ENCODE measurements around the gene SOX21. TPM values are rescaled to one million over a fixed set of nuclear protein-coding genes. Genes with fewer than 3 reads are reported as not detected.
"Not testable (repeated sequence)": the region's sequence is repeated elsewhere in the genome, so short reads cannot be mapped to it uniquely, and the experiment has no call there.

SOX21 gene
- total and polyA plus RNA-seq, 7 donors = 0.60 TPM; not detected in 6

GRCh38 chr13:94749162-94749561 lies 36.8 kb upstream of the SOX21 start:
- Histone ChIP-seq H3K4me3 (no peak overlapping the region), H3K27me3 (no peaks in the 10 kb centered on the region), H3K9me3 (no peaks in the 10 kb centered on the region), H3K4me1 (no peaks in the 10 kb centered on the region), H3K36me3 (no peaks in the 10 kb centered on the region), H3K27ac (no peak overlapping the region)
- no peak for TF ChIP-seq CTCF (IDR thresholded peaks at IDR 0.05)
- TF ChIP-seq POLR2AphosphoS5 (IDR thresholded peaks at IDR 0.05) = no peak
- no peak for TF ChIP-seq POLR2A (IDR thresholded peaks at IDR 0.05)
- TF ChIP-seq EP300 (IDR thresholded peaks at IDR 0.05) = no peak
- 86 to 88% methylated on average over 1 of the region's 1 CpG for WGBS, 2 donors
- intact Hi-C loops (cut with DNase I) = no loop called here
- DNase-seq = no peak

GRCh38 chr13:94739235-94739634 lies 26.9 kb upstream of the SOX21 start:
- H3K9me3 ChIP-seq = no peaks in the 10 kb centered on the region
- WGBS, 2 donors = 83 to 91% methylated on average over 4 of the region's 4 CpGs
- no peaks in the 10 kb centered on the region for H3K27me3 ChIP-seq
- no peaks in the 10 kb centered on the region for H3K4me1 ChIP-seq
- no peak overlapping the region for H3K4me3 ChIP-seq
- H3K27ac ChIP-seq = no peak overlapping the region
- DNase-seq = no peak
- no peaks in the 10 kb centered on the region for H3K36me3 ChIP-seq
- intact Hi-C loops (cut with DNase I) = no loop called here
- no peak for TF ChIP-seq POLR2A (IDR thresholded peaks at IDR 0.05)
- no peak for TF ChIP-seq CTCF (IDR thresholded peaks at IDR 0.05)
- no peak for TF ChIP-seq EP300 (IDR thresholded peaks at IDR 0.05)
- no peak for TF ChIP-seq POLR2AphosphoS5 (IDR thresholded peaks at IDR 0.05)

GRCh38 chr13:94731028-94731427 lies 18.7 kb upstream of the SOX21 start:
- Histone ChIP-seq H3K36me3 (no peaks in the 10 kb centered on the region), H3K4me1 (no peaks in the 10 kb centered on the region), H3K27me3 (no peaks in the 10 kb centered on the region), H3K4me3 (no peak overlapping the region), H3K27ac (no peak overlapping the region), H3K9me3 (peaks cover 0 to 5% (median 0%) of the 10 kb centered on the region in 4 donors)
- TF ChIP-seq CTCF (IDR thresholded peaks at IDR 0.05) (no peak), EP300 (IDR thresholded peaks at IDR 0.05) (no peak), POLR2AphosphoS5 (IDR thresholded peaks at IDR 0.05) (no peak)
- no peak for DNase-seq
- intact Hi-C loops (cut with DNase I) = no loop called here
- WGBS, 2 donors = 95 to 97% methylated on average over 3 of the region's 3 CpGs

GRCh38 chr13:94729941-94730340 lies 17.6 kb upstream of the SOX21 start:
- intact Hi-C loops (cut with DNase I); H3K9me3 ChIP-seq; H3K4me1 ChIP-seq; H3K27me3 ChIP-seq; H3K36me3 ChIP-seq; H3K4me3 ChIP-seq; DNase-seq; H3K27ac ChIP-seq: not testable (repeated sequence)
- WGBS, 2 donors = 86 to 100% methylated on average over 1 of the region's 1 CpG

GRCh38 chr13:94726425-94726824 lies 14.1 kb upstream of the SOX21 start:
- Histone ChIP-seq H3K27me3 (peaks cover 0 to 11% (median 0%) of the 10 kb centered on the region in 3 donors), H3K27ac (no peak overlapping the region), H3K36me3 (no peaks in the 10 kb centered on the region), H3K4me3 (no peak overlapping the region), H3K9me3 (peaks cover 0 to 5% (median 0%) of the 10 kb centered on the region in 4 donors), H3K4me1 (no peaks in the 10 kb centered on the region)
- intact Hi-C loops (cut with DNase I) = no loop called here
- no peak for TF ChIP-seq POLR2A (IDR thresholded peaks at IDR 0.05)
- no peak for TF ChIP-seq POLR2AphosphoS5 (IDR thresholded peaks at IDR 0.05)
- TF ChIP-seq EP300 (IDR thresholded peaks at IDR 0.05) = no peak
- no peak for TF ChIP-seq CTCF (IDR thresholded peaks at IDR 0.05)
- no peak for DNase-seq
- 76 to 81% methylated on average over 1 of the region's 1 CpG for WGBS, 2 donors

Data from sigmoid colon (tissue), 7 donors.